HG02642 (cell line): Measurements from ENCODE around the gene CCDC92B.
"Not testable (repeated sequence)": the region's sequence is repeated elsewhere in the genome, so short reads cannot be mapped to it uniquely, and the experiment has no call there.

ENCODE experiments used
- ATAC-seq: cut with Tn5 transposase; IDR thresholded peaks from one replicate; pipeline ENCODE4 v1.9.1; 2021; ENCODE audit warnings: mild to moderate bottlenecking; ENCODE audit not compliant: unreplicated experiment, poor library complexity

CCDC92B gene

GRCh38 chr17:2705263-2705662 is 44.2 kb downstream of the CCDC92B start:
- no peak for ATAC-seq

GRCh38 chr17:2704890-2705248 is 44.6 kb downstream of the CCDC92B start:
- no peak for ATAC-seq

GRCh38 chr17:2704031-2704889 is 45.2 kb downstream of the CCDC92B start:
- no peak for ATAC-seq

- ATAC-seq: no peak
These were observed 45.8 kb downstream of the CCDC92B start for GRCh38 chr17:2703606-2704005.

- ATAC-seq: no peak
These were observed 46.3 kb downstream of the CCDC92B start for GRCh38 chr17:2703181-2703580.

GRCh38 chr17:2701996-2702741 is 47.3 kb downstream of the CCDC92B start:
- ATAC-seq: no peak

GRCh38 chr17:2701161-2701995 is 48.1 kb downstream of the CCDC92B start:
- no peak for ATAC-seq

- ATAC-seq: no peak
These were observed 48.8 kb downstream of the CCDC92B start for GRCh38 chr17:2700491-2701141.

- no peak for ATAC-seq
These were observed 49.4 kb downstream of the CCDC92B start for GRCh38 chr17:2700030-2700490.

- ATAC-seq: not testable (repeated sequence)
These were observed 50.1 kb downstream of the CCDC92B start for GRCh38 chr17:2699216-2699805.

- no peak for ATAC-seq
These were observed 51.8 kb downstream of the CCDC92B start for GRCh38 chr17:2697611-2698162.

- ATAC-seq: no peak
These were observed 53.3 kb downstream of the CCDC92B start for GRCh38 chr17:2695961-2696760.

- ATAC-seq: no peak
These were observed 54.0 kb downstream of the CCDC92B start for GRCh38 chr17:2695243-2695960.

- no peak for ATAC-seq
These were observed 54.8 kb downstream of the CCDC92B start for GRCh38 chr17:2694381-2695242.

GRCh38 chr17:2693561-2694380 is 55.7 kb downstream of the CCDC92B start:
- ATAC-seq: no peak

- no peak for ATAC-seq
These were observed 56.7 kb downstream of the CCDC92B start for GRCh38 chr17:2692781-2693135.
